GM12878 (cell line): Measurements from ENCODE around the gene VPS45. TPM values are rescaled to one million over a fixed set of nuclear protein-coding genes. Genes with fewer than 3 reads are reported as not detected.
A peak's percentile ranks its signal among the peaks of the same experiment; 100 is the strongest.

Experiments used
- CREB1 ChIP-seq: IDR thresholded peaks from 2 replicates; pipeline ENCODE4 v1.6.1; 2012; ENCODE audit warnings: low read depth, mild to moderate bottlenecking, inconsistent platforms
- GATAD2B ChIP-seq: fragments of 450-650 bp; conservative IDR thresholded peaks from 2 replicates; pipeline ENCODE4 v1.6.1; 2017; ENCODE audit warnings: low read depth, mild to moderate bottlenecking, moderate library complexity
- HDAC2 ChIP-seq: fragments of 200-600 bp; sonication (generic); IDR thresholded peaks from 2 replicates; pipeline ENCODE4 v1.6.1; 2017
- JUND ChIP-seq: IDR thresholded peaks from 2 replicates; pipeline ENCODE4 v1.6.1; 2012; ENCODE audit warnings: low read depth, mild to moderate bottlenecking, low read length, improper control_type of control experiment, moderate library complexity
- LARP7 ChIP-seq: fragments of 450-650 bp; IDR thresholded peaks from 2 replicates; pipeline ENCODE4 v1.6.1; 2017; ENCODE audit warnings: mild to moderate bottlenecking
- MYB ChIP-seq: fragments of 150-350 bp; IDR thresholded peaks from 2 replicates; pipeline ENCODE4 v1.6.1; 2014; ENCODE audit warnings: mild to moderate bottlenecking, low read depth, low read length, borderline replicate concordance
- NFYA ChIP-seq: IDR thresholded peaks from 2 replicates; pipeline ENCODE4 v1.6.1; 2011; ENCODE audit warnings: low read depth, mild to moderate bottlenecking, low read length, improper control_type of control experiment, borderline replicate concordance
- POLR2AphosphoS2 ChIP-seq: IDR thresholded peaks from 2 replicates; pipeline ENCODE4 v1.6.1; 2011; ENCODE audit warnings: low read depth, mild to moderate bottlenecking, low read length, improper control_type of control experiment, moderate library complexity
- POLR2AphosphoS5 ChIP-seq: IDR thresholded peaks from 2 replicates; pipeline ENCODE4 v1.6.1; 2011; ENCODE audit warnings: mild to moderate bottlenecking, low read length, inconsistent platforms
- SIN3A ChIP-seq: IDR thresholded peaks from 2 replicates; pipeline ENCODE4 v1.6.1; 2012; ENCODE audit warnings: low read depth, low read length, improper control_type of control experiment
- SMAD5 ChIP-seq: IDR thresholded peaks from 2 replicates; pipeline ENCODE4 v1.6.1; 2016; ENCODE audit warnings: antibody characterized with exemption, low read depth
- SPI1 ChIP-seq: IDR thresholded peaks from 2 replicates; pipeline ENCODE4 v1.6.1; 2011; ENCODE audit warnings: low read depth, mild to moderate bottlenecking, low read length, moderate library complexity, borderline replicate concordance; ENCODE audit not compliant: insufficient read depth
- ZNF384 ChIP-seq: IDR thresholded peaks from 2 replicates; pipeline ENCODE4 v1.6.1; 2012; ENCODE audit warnings: low read depth, mild to moderate bottlenecking, low read length, improper control_type of control experiment, borderline replicate concordance
- ZNF622 ChIP-seq: fragments of 450-650 bp; IDR thresholded peaks from 2 replicates; pipeline ENCODE4 v1.6.1; 2017; ENCODE audit warnings: mild to moderate bottlenecking, inconsistent platforms
- polyA plus RNA-seq, 11 experiments: library from polyadenylated mRNA; depleted of rRNA in 4 of 11; unstranded in 6 of 11; stranded (reverse) in 5 of 11; fragments of >200 nt; fragmentation: Nextera tagmentation in 4 of 11; fragmentation: Illumina TruSeq in 1 of 11; extraction: Ambion mirVana in 4 of 11; extraction: Trizol in 1 of 11; gene quantifications; 1 replicate in 1 of 11; 2 replicates in 10 of 11; pipeline versions ENCODE4 v1.2.1 to v1.2.3, GENCODE V29; 2011 to 2016; ENCODE audit warnings: inconsistent platforms in 2 of 11, missing spikeins in 2 of 11, low read depth in 1 of 11
- total RNA-seq, 4 experiments: library from RNA; depleted of rRNA in 3 of 4; stranded (reverse); fragments of >200 nt in 3 of 4; fragmentation: Illumina TruSeq in 1 of 4; extraction: Trizol in 1 of 4; gene quantifications; 2 replicates each; pipeline versions ENCODE4 v1.2.1 to v1.2.3, GENCODE V29; 2013 to 2021
- TF ChIP-seq, protein P1 (sequence below): fragments of 150-350 bp; IDR thresholded peaks from 2 replicates; pipeline ENCODE4 v1.6.1; 2016; ENCODE audit warnings: low read depth, low read length
- TF ChIP-seq, protein P2 (sequence below): fragments of 450-650 bp; formaldehyde crosslinking; IDR thresholded peaks from 2 replicates; pipeline ENCODE4 v1.4.0; 2022; ENCODE audit warnings: mild to moderate bottlenecking, moderate library complexity
- TF ChIP-seq, protein P3 (sequence below): IDR thresholded peaks from 2 replicates; pipeline ENCODE4 v1.6.1; 2011; ENCODE audit warnings: low read depth, mild to moderate bottlenecking, low read length, moderate library complexity, borderline replicate concordance; ENCODE audit errors: extremely low read depth
- TF ChIP-seq, protein P4 (sequence below): fragments of 450-650 bp; IDR thresholded peaks from 2 replicates; pipeline ENCODE4 v1.6.1; 2016; ENCODE audit warnings: mild to moderate bottlenecking
- TF ChIP-seq, protein P5 (sequence below): IDR thresholded peaks from 2 replicates; pipeline ENCODE4 v1.6.1; 2011; ENCODE audit warnings: borderline replicate concordance, low read depth, mild to moderate bottlenecking, moderate library complexity, low read length; ENCODE audit not compliant: insufficient read depth, poor library complexity, severe bottlenecking

The VPS45 gene
- total and polyA plus RNA-seq, 10 of the 15 experiments (the other 5 are each of a cell fraction or from before 2014, with no cell fraction given), result 24.4 to 48.7 (median 34.5) TPM

DNA sequence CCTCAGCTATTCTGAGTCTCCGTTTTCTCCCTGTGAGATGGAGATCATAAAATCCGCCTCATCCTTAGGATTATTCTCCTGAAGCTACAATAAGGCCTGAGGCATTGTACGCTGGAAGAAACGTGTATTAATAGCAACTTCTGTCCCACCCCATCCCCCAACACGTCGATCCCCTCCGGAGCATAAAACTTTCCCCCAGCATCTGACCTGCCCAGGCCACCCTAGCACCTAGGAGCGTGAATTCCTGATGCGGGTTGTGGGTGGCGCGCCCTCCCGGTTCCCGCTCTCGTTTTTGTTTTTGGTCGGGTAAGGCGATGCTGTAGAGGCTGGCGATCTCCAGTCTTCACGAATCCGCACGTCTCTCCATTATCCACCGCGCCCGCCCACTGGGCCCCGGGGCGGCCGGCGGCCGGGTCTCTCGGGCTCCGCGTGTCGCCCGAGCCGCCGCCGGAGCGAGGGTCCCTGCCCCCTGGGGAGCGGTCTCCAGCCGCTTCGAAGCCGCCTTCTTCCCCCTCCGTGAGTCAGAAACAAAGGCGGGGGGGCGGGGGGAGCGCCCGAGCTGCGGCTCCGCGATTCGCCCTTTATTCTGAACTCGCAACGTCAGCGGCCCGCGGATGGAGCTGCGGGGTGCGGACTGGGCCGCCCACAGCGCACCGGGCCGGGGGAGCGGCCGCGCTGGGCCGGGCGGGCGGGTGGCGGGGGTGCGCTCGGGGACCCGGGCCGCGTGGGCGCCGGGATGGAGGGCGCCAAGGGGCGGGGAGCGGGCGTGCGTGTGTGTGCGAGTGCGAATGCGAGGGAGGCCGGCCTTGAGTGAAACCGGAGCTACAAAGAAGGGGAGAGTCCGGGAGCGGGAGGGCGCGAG lies 81.9 kb downstream of the VPS45 start, which contains the start of gene PLEKHO1 (continued):
- TF ChIP-seq SMAD5 (peak; percentile 15; the same call in 1 of the 2 replicates), POLR2AphosphoS5 (no peak; the same call in 1 of the 2 replicates), JUND (no peak), LARP7 (peak; percentile 53), POLR2AphosphoS2 (peak; percentile 25; the same call in 1 of the 2 replicates), ZNF622 (no peak), ZNF384 (no peak), GATAD2B (peak; percentile 29; the same call in 1 of the 2 replicates), SIN3A (no peak; the same call in 1 of the 2 replicates), MYB (no peak), HDAC2 (no peak), NFYA (no peak), CREB1 (no peak), SPI1 (no peak)
- TF ChIP-seq, protein P1, sequence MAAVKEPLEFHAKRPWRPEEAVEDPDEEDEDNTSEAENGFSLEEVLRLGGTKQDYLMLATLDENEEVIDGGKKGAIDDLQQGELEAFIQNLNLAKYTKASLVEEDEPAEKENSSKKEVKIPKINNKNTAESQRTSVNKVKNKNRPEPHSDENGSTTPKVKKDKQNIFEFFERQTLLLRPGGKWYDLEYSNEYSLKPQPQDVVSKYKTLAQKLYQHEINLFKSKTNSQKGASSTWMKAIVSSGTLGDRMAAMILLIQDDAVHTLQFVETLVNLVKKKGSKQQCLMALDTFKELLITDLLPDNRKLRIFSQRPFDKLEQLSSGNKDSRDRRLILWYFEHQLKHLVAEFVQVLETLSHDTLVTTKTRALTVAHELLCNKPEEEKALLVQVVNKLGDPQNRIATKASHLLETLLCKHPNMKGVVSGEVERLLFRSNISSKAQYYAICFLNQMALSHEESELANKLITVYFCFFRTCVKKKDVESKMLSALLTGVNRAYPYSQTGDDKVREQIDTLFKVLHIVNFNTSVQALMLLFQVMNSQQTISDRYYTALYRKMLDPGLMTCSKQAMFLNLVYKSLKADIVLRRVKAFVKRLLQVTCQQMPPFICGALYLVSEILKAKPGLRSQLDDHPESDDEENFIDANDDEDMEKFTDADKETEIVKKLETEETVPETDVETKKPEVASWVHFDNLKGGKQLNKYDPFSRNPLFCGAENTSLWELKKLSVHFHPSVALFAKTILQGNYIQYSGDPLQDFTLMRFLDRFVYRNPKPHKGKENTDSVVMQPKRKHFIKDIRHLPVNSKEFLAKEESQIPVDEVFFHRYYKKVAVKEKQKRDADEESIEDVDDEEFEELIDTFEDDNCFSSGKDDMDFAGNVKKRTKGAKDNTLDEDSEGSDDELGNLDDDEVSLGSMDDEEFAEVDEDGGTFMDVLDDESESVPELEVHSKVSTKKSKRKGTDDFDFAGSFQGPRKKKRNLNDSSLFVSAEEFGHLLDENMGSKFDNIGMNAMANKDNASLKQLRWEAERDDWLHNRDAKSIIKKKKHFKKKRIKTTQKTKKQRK, result no peak
- TF ChIP-seq, protein P2, sequence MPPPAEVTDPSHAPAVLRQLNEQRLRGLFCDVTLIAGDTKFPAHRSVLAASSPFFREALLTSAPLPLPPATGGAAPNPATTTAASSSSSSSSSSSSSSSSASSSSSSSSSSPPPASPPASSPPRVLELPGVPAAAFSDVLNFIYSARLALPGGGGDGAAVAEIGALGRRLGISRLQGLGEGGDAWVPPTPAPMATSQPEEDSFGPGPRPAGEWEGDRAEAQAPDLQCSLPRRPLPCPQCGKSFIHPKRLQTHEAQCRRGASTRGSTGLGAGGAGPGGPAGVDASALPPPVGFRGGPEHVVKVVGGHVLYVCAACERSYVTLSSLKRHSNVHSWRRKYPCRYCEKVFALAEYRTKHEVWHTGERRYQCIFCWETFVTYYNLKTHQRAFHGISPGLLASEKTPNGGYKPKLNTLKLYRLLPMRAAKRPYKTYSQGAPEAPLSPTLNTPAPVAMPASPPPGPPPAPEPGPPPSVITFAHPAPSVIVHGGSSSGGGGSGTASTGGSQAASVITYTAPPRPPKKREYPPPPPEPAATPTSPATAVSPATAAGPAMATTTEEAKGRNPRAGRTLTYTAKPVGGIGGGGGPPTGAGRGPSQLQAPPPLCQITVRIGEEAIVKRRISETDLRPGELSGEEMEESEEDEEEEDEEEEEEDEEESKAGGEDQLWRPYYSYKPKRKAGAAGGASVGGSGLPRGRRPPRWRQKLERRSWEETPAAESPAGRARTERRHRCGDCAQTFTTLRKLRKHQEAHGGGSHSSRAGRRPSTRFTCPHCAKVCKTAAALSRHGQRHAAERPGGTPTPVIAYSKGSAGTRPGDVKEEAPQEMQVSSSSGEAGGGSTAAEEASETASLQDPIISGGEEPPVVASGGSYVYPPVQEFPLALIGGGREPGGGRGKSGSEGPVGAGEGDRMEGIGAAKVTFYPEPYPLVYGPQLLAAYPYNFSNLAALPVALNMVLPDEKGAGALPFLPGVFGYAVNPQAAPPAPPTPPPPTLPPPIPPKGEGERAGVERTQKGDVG (CRISPR knock-in tag), result no peak
- TF ChIP-seq, protein P3, sequence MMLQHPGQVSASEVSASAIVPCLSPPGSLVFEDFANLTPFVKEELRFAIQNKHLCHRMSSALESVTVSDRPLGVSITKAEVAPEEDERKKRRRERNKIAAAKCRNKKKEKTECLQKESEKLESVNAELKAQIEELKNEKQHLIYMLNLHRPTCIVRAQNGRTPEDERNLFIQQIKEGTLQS, result no peak
- TF ChIP-seq, protein P4, sequence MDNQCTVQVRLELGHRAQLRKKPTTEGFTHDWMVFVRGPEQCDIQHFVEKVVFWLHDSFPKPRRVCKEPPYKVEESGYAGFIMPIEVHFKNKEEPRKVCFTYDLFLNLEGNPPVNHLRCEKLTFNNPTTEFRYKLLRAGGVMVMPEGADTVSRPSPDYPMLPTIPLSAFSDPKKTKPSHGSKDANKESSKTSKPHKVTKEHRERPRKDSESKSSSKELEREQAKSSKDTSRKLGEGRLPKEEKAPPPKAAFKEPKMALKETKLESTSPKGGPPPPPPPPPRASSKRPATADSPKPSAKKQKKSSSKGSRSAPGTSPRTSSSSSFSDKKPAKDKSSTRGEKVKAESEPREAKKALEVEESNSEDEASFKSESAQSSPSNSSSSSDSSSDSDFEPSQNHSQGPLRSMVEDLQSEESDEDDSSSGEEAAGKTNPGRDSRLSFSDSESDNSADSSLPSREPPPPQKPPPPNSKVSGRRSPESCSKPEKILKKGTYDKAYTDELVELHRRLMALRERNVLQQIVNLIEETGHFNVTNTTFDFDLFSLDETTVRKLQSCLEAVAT, result 0 out of 2 replicates have a peak, but pooled peaks have one; percentile 28
- TF ChIP-seq, protein P5, sequence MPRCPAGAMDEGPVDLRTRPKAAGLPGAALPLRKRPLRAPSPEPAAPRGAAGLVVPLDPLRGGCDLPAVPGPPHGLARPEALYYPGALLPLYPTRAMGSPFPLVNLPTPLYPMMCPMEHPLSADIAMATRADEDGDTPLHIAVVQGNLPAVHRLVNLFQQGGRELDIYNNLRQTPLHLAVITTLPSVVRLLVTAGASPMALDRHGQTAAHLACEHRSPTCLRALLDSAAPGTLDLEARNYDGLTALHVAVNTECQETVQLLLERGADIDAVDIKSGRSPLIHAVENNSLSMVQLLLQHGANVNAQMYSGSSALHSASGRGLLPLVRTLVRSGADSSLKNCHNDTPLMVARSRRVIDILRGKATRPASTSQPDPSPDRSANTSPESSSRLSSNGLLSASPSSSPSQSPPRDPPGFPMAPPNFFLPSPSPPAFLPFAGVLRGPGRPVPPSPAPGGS, result no peak
